ENCODE measurements around the gene ERG. TPM values are rescaled to one million over a fixed set of nuclear protein-coding genes. Genes with fewer than 3 reads are reported as not detected.
A peak's percentile ranks its signal among the peaks of the same experiment; 100 is the strongest.

ERG gene
- total RNA-seq, 2 experiments from 2014 or later: not detected

DNA sequence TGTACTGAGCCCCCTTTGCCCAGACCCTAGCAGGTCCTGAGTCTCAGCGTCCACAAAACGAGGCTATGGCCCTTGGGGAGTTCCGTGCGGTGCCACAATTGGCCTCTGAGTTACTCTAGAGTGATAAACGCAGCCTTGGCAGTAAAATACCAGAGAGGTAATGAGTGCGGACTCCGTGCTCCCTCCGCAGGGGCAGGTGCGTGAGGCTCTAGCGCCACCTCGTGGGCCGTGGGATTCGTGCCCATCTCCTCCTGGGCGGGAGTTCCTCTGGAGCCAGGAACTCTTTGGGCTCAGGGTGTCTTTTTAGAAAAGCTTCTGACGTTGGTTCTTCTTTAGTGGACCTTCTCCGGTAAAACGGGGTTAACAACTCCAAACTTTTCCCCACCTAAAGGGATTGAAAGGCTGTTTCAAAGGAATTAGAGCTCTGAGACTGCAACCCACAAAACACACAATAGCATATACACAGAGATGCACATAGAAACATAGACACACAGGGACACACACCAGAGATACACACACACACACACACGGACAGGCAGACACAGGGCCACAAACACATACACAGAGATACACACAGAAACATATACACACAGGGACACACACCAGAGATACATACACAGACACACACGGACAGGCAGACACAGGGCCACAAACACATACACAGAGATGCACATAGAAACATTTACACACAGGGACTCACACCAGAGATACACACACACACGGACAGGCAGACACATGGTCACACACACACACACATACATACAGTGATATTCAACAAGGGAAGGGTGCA is 142.1 kb downstream of the ERG start:
- Histone ChIP-seq H3K36me3 (ENCODE audit: insufficient read depth, low read length) (no peaks in the 10 kb centered on the region), H3K4me3 (ENCODE audit: low read depth, low read length, poor library complexity, severe bottlenecking) (no peak overlapping the region), H3K4me2 (ENCODE audit: low read length) (no peak overlapping the region), H3K79me2 (ENCODE audit: insufficient read depth, low read depth, low read length) (no peaks in the 10 kb centered on the region), H3K27ac (ENCODE audit: low read depth, low read length, poor library complexity, severe bottlenecking) (no peak overlapping the region), H3K9me2 (ENCODE audit: insufficient read depth, low read length) (no peaks in the 10 kb centered on the region), H2AFZ (ENCODE audit: low read length) (no peak overlapping the region), H4K20me1 (ENCODE audit: insufficient read depth, low read length) (no peaks in the 10 kb centered on the region), H3K9me3 (ENCODE audit: low read length) (no peaks in the 10 kb centered on the region), H3K4me1 (ENCODE audit: insufficient read depth, low read length, poor library complexity, severe bottlenecking) (no peaks in the 10 kb centered on the region)
- POLR2A ChIA-PET: interaction anchor here (0.6 kb wide), 1 partner anchor 188 kb away, joined by 3 read pairs; no protein-coding TSS in a partner anchor
- BruUV-seq (replicated peaks): no TSS peak
- CTCF ChIA-PET (ENCODE audit: unreplicated experiment): interaction anchor here (0.6 kb wide), 1 partner anchor 1374 kb away, joined by 3 read pairs; no protein-coding TSS in a partner anchor
- TF ChIP-seq, protein P1, sequence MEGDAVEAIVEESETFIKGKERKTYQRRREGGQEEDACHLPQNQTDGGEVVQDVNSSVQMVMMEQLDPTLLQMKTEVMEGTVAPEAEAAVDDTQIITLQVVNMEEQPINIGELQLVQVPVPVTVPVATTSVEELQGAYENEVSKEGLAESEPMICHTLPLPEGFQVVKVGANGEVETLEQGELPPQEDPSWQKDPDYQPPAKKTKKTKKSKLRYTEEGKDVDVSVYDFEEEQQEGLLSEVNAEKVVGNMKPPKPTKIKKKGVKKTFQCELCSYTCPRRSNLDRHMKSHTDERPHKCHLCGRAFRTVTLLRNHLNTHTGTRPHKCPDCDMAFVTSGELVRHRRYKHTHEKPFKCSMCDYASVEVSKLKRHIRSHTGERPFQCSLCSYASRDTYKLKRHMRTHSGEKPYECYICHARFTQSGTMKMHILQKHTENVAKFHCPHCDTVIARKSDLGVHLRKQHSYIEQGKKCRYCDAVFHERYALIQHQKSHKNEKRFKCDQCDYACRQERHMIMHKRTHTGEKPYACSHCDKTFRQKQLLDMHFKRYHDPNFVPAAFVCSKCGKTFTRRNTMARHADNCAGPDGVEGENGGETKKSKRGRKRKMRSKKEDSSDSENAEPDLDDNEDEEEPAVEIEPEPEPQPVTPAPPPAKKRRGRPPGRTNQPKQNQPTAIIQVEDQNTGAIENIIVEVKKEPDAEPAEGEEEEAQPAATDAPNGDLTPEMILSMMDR (conservative IDR thresholded peaks at IDR 0.05; ENCODE audit: low read length): peak; percentile 91
- TF ChIP-seq EZH2phosphoT487 (IDR thresholded peaks at IDR 0.05; ENCODE audit: borderline replicate concordance, low read depth, low read length): no peak
- intact Hi-C loops (cut with micrococcal nuclease; ENCODE audit: unreplicated experiment): loop anchor here (2.0 kb wide), 1 partner anchor 137 kb away; no protein-coding TSS in a partner anchor
- peak; percentile 42 for DNase-seq (ENCODE audit: low spot score)

DNA sequence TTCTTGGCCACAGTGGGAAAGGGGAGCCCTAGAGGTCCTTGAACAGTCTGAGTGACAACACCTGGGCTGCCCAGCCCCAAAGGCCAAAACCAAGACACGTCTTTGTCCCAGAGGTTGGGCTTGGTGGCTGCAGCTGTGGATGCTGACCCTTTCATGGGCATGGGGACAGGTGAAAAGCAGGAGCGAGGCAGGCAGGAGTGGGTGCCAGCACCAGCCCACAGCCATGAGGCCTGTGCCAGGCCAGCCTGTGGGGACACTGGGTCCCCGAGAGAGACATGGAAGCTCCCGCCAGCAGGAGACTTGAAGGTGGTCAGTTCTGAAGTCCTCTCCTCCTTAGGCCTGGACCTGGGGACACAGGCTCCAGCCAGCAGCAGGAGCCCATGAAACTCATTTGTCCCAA is 142.9 kb downstream of the ERG start:
- TF ChIP-seq EZH2phosphoT487 (IDR thresholded peaks at IDR 0.05; ENCODE audit: borderline replicate concordance, low read depth, low read length): no peak
- H2AFZ ChIP-seq (ENCODE audit: low read length): no peak overlapping the region
- no TSS peak for BruUV-seq (replicated peaks)
- no peak overlapping the region for H3K4me3 ChIP-seq (ENCODE audit: low read depth, low read length, poor library complexity, severe bottlenecking)
- H3K4me2 ChIP-seq (ENCODE audit: low read length): no peak overlapping the region
- H3K36me3 ChIP-seq (ENCODE audit: insufficient read depth, low read length): no peaks in the 10 kb centered on the region
- intact Hi-C loops (cut with micrococcal nuclease; ENCODE audit: unreplicated experiment): no loop called here
- H3K27ac ChIP-seq (ENCODE audit: low read depth, low read length, poor library complexity, severe bottlenecking): no peak overlapping the region
- CTCF ChIA-PET (ENCODE audit: unreplicated experiment): no interaction called here
- no peak for DNase-seq (ENCODE audit: low spot score)
- POLR2A ChIA-PET: no interaction called here
- H3K4me1 ChIP-seq (ENCODE audit: insufficient read depth, low read length, poor library complexity, severe bottlenecking): no peaks in the 10 kb centered on the region
- H3K9me3 ChIP-seq (ENCODE audit: low read length): no peaks in the 10 kb centered on the region
- H3K9me2 ChIP-seq (ENCODE audit: insufficient read depth, low read length): no peaks in the 10 kb centered on the region
- H3K79me2 ChIP-seq (ENCODE audit: insufficient read depth, low read depth, low read length): no peaks in the 10 kb centered on the region
- H4K20me1 ChIP-seq (ENCODE audit: insufficient read depth, low read length): no peaks in the 10 kb centered on the region

DNA sequence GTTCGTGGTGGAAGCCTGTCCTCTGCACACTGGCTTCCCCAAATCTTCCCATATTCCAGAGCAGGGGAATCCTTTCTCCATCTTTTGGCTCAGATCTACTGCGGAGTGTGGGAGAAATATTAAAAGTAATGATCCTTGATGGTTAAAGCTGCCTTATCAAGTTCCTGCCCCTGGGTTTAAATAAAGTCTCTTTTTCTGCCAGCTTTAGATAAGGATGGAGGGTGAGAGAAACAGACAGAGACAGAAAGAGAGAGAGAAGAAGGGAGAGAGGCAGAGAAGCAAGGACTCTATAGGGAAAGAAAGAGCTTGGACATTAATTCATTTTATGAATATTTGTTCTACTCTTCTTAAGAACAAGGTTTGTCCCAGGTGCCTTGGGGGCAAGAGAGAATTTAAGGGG is 143.5 kb downstream of the ERG start:
- H3K36me3 ChIP-seq (ENCODE audit: insufficient read depth, low read length): no peaks in the 10 kb centered on the region
- ChIA-PET CTCF (ENCODE audit: unreplicated experiment) (no interaction called here), POLR2A (no interaction called here)
- H3K9me2 ChIP-seq (ENCODE audit: insufficient read depth, low read length): no peaks in the 10 kb centered on the region
- no peak overlapping the region for H3K27ac ChIP-seq (ENCODE audit: low read depth, low read length, poor library complexity, severe bottlenecking)
- intact Hi-C loops (cut with micrococcal nuclease; ENCODE audit: unreplicated experiment): loop anchor here (5.0 kb wide), 1 partner anchor 197 kb away; no protein-coding TSS in a partner anchor
- no peak overlapping the region for H2AFZ ChIP-seq (ENCODE audit: low read length)
- H3K4me2 ChIP-seq (ENCODE audit: low read length): no peak overlapping the region
- H3K4me3 ChIP-seq (ENCODE audit: low read depth, low read length, poor library complexity, severe bottlenecking): no peak overlapping the region
- H3K4me1 ChIP-seq (ENCODE audit: insufficient read depth, low read length, poor library complexity, severe bottlenecking): no peaks in the 10 kb centered on the region
- H4K20me1 ChIP-seq (ENCODE audit: insufficient read depth, low read length): no peaks in the 10 kb centered on the region
- no TSS peak for BruUV-seq (replicated peaks)
- no peak for DNase-seq (ENCODE audit: low spot score)
- H3K9me3 ChIP-seq (ENCODE audit: low read length): no peaks in the 10 kb centered on the region
- TF ChIP-seq, protein P1 (conservative IDR thresholded peaks at IDR 0.05; ENCODE audit: low read length): no peak
- no peak for TF ChIP-seq EZH2phosphoT487 (IDR thresholded peaks at IDR 0.05; ENCODE audit: borderline replicate concordance, low read depth, low read length)
- no peaks in the 10 kb centered on the region for H3K79me2 ChIP-seq (ENCODE audit: insufficient read depth, low read depth, low read length)

All from OCI-LY7 (cell line).